Measurements from ENCODE around the gene SORCS1. TPM values are rescaled to one million over a fixed set of nuclear protein-coding genes. Genes with fewer than 3 reads are reported as not detected.

SORCS1 gene
- total and polyA plus RNA-seq, 4 donors: 0.08 to 0.21 (median 0.09) TPM; not detected in 1

DNA sequence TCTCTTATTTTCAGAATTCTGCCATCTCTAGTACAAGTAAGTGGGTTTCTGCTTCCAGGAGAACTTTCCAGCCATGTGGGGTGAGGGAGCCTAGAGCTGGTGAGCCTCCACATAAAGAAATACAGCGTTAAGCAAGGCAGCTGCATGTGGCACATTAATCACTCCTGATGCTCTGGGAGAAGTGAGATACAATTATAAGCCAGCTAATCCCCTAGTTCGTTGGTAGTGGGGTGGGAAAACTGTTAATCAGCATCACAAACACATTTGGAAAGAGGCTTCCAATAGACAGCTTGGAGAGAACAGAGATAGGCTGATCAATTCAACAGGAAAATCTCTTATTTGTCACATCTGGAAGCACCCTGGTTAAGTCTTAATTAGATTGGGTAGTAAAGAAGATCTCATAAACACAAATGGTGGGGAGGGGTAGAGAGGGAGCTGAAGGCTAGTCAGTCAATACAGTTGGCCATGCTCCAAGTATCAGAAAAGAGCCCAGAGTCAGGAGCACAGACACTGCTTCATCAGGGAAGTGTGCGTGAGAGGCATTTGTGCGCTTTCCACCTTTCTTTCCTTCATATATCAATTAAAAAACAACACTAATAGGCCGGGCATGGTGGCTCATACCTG is 130.6 kb downstream of the SORCS1 start:
- Histone ChIP-seq H3K27me3 (ENCODE audit: control insufficient read depth in 4 of 4, insufficient read depth in 4 of 4, low read length in 3 of 4) (no peaks in the 10 kb centered on the region), H3K4me1 (ENCODE audit: control insufficient read depth in 4 of 4, insufficient read depth in 4 of 4, low read length in 3 of 4) (peaks cover 0 to 10% (median 6%) of the 10 kb centered on the region in 4 donors), H3K9me3 (ENCODE audit: control insufficient read depth in 4 of 4, low read length in 3 of 4) (no peaks in the 10 kb centered on the region), H3K27ac (ENCODE audit: low read depth in 1 of 2, low read length in 2 of 2) (no peak overlapping the region), H3K4me3 (ENCODE audit: low read depth in 1 of 3, low read length in 3 of 3) (no peak overlapping the region), H3K9ac (ENCODE audit: low read depth in 1 of 2, low read length in 2 of 2) (no peak overlapping the region), H3K36me3 (ENCODE audit: control insufficient read depth in 4 of 4, insufficient read depth in 3 of 4, low read depth in 1 of 4, low read length in 3 of 4) (no peaks in the 10 kb centered on the region)
- TF ChIP-seq TAF1 (conservative IDR thresholded peaks at IDR 0.05): no peak
- TF ChIP-seq EGR1 (IDR thresholded peaks at IDR 0.05; ENCODE audit: low read depth in 2 of 2): no peak
- TF ChIP-seq RAD21 (IDR thresholded peaks at IDR 0.05): no peak
- TF ChIP-seq, protein P1, sequence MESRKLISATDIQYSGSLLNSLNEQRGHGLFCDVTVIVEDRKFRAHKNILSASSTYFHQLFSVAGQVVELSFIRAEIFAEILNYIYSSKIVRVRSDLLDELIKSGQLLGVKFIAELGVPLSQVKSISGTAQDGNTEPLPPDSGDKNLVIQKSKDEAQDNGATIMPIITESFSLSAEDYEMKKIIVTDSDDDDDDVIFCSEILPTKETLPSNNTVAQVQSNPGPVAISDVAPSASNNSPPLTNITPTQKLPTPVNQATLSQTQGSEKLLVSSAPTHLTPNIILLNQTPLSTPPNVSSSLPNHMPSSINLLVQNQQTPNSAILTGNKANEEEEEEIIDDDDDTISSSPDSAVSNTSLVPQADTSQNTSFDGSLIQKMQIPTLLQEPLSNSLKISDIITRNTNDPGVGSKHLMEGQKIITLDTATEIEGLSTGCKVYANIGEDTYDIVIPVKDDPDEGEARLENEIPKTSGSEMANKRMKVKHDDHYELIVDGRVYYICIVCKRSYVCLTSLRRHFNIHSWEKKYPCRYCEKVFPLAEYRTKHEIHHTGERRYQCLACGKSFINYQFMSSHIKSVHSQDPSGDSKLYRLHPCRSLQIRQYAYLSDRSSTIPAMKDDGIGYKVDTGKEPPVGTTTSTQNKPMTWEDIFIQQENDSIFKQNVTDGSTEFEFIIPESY (IDR thresholded peaks at IDR 0.05): no peak
- no peak for TF ChIP-seq HNF4A (conservative IDR thresholded peaks at IDR 0.05)
- TF ChIP-seq YY1 (IDR thresholded peaks at IDR 0.05): no peak
- TF ChIP-seq, protein P2, sequence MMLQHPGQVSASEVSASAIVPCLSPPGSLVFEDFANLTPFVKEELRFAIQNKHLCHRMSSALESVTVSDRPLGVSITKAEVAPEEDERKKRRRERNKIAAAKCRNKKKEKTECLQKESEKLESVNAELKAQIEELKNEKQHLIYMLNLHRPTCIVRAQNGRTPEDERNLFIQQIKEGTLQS (IDR thresholded peaks at IDR 0.05): no peak
- no peak for TF ChIP-seq HNF4G (IDR thresholded peaks at IDR 0.05)
- WGBS: 84% methylated on average over 5 of the region's 5 CpGs
- DNase-seq (ENCODE audit: low spot score): no peak

DNA sequence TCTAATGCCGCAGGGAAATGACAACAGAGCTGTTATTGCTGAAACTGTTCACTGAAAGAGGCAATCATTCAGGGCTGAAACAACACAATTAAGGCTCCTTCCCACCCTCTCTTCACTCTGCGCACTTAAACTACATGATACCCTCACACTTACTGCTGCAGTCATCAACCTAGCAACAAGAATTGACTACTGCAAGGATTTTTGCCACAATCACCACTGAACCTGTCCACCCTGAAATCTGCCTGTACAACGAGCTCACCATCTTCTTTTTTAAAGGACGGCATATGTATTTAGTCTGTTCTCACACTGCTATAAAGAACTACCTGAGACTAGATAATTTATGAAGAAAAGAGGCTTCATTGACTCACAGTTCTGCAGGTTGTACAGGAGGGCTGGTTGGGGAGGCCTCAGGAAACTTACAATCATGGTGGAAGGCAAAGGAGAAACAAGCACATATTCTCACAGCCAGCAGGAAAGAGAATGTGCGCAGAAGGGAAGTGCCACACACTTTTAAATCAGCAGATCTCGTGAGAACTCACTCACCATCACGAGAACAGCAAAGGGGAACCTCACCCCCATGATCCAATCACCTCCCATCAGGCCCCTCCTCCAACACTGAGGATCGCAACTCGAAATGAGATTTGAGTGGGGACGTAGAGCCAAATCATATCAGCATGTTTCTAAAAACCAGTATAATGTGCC is 131.7 kb downstream of the SORCS1 start:
- DNase-seq (ENCODE audit: low spot score): no peak
- WGBS: 90% methylated on average over 10 of the region's 10 CpGs
- TF ChIP-seq, protein P2 (IDR thresholded peaks at IDR 0.05): no peak
- TF ChIP-seq GABPA (IDR thresholded peaks at IDR 0.05 in 1 of 2, conservative IDR thresholded peaks at IDR 0.05 in 1 of 2): no peak
- TF ChIP-seq JUND (IDR thresholded peaks at IDR 0.05): no peak
- TF ChIP-seq FOXA2 (IDR thresholded peaks at IDR 0.05): no peak
- no peak for TF ChIP-seq RAD21 (IDR thresholded peaks at IDR 0.05)
- no peak for TF ChIP-seq SP1 (IDR thresholded peaks at IDR 0.05)
- TF ChIP-seq, protein P1 (IDR thresholded peaks at IDR 0.05): no peak
- TF ChIP-seq EGR1 (IDR thresholded peaks at IDR 0.05; ENCODE audit: low read depth in 2 of 2): no peak
- TF ChIP-seq RXRA (IDR thresholded peaks at IDR 0.05): no peak
- TF ChIP-seq, protein P3, sequence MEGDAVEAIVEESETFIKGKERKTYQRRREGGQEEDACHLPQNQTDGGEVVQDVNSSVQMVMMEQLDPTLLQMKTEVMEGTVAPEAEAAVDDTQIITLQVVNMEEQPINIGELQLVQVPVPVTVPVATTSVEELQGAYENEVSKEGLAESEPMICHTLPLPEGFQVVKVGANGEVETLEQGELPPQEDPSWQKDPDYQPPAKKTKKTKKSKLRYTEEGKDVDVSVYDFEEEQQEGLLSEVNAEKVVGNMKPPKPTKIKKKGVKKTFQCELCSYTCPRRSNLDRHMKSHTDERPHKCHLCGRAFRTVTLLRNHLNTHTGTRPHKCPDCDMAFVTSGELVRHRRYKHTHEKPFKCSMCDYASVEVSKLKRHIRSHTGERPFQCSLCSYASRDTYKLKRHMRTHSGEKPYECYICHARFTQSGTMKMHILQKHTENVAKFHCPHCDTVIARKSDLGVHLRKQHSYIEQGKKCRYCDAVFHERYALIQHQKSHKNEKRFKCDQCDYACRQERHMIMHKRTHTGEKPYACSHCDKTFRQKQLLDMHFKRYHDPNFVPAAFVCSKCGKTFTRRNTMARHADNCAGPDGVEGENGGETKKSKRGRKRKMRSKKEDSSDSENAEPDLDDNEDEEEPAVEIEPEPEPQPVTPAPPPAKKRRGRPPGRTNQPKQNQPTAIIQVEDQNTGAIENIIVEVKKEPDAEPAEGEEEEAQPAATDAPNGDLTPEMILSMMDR (IDR thresholded peaks at IDR 0.05; ENCODE audit: low read depth, low read length, missing input control): no peak
- no peaks in the 10 kb centered on the region for H3K9me3 ChIP-seq (ENCODE audit: control insufficient read depth in 4 of 4, low read length in 3 of 4)
- no peaks in the 10 kb centered on the region for H3K27me3 ChIP-seq (ENCODE audit: control insufficient read depth in 4 of 4, insufficient read depth in 4 of 4, low read length in 3 of 4)
- H3K4me3 ChIP-seq (ENCODE audit: low read depth in 1 of 3, low read length in 3 of 3): no peak overlapping the region
- H3K4me1 ChIP-seq (ENCODE audit: control insufficient read depth in 4 of 4, insufficient read depth in 4 of 4, low read length in 3 of 4): peaks cover 0 to 10% (median 6%) of the 10 kb centered on the region in 4 donors
- H3K9ac ChIP-seq (ENCODE audit: low read depth in 1 of 2, low read length in 2 of 2): no peak overlapping the region
- no peak overlapping the region for H3K27ac ChIP-seq (ENCODE audit: low read depth in 1 of 2, low read length in 2 of 2)
- H3K36me3 ChIP-seq (ENCODE audit: control insufficient read depth in 4 of 4, insufficient read depth in 3 of 4, low read depth in 1 of 4, low read length in 3 of 4): no peaks in the 10 kb centered on the region
